Suppressor macrophage treated with lipopolysaccharide for 4 hours (primary cell): ENCODE results near the gene AGAP9.
"Not testable (repeated sequence)": the region's sequence is repeated elsewhere in the genome, so short reads cannot be mapped to it uniquely, and the experiment has no call there.

Source experiments
- DNase-seq: peaks from one replicate; pipeline ENCODE4 v3.0.0-alpha.2; 2020

The AGAP9 gene

DNA sequence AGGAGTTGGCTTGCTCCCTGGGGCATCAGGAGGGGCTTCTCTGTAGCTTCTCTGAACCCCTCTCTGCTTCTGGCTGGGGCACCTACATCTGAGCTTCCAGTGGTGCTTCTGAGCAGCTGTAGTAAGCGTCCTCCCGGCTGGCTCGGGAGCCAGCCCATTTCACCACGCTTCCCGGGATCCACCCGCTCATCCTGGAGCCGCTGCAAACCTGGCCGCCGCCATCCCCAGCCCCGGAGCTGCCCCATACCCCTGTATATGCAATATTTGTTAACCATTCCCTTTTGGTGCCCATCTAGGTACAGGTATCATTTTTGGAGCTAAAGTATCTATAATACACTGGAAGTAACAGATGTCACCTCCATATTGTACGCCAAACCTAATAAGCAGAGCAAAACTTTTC is 38.7 kb downstream of the AGAP9 start:
- DNase-seq, result not testable (repeated sequence)

DNA sequence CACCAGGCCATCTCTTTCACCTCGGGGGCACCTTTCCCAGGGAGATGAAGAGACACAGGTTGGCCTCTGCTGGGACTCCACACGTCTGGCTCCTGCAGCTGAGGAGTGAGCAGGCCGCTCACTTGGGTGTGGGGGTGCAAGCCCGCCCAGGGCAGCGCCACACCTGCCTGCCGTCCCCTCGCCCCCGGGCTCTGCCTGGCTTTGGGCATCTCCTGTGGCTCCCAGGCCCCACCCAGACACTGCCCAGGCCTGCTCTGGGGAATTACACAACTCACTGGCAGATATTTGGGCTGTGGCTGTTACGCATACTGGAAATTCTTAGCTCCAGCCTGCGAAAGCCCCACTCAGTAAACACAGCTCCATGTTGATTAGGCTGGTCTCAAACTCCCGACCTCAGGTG is 39.5 kb downstream of the AGAP9 start, which contains the start of gene ANXA8:
Gene ANXA8, minus strand, starts transcription at position 193 of the 400 bp plus-strand sequence. Its CDS starts 182 bp downstream, at position 11.
- DNase-seq, result not testable (repeated sequence)

DNA sequence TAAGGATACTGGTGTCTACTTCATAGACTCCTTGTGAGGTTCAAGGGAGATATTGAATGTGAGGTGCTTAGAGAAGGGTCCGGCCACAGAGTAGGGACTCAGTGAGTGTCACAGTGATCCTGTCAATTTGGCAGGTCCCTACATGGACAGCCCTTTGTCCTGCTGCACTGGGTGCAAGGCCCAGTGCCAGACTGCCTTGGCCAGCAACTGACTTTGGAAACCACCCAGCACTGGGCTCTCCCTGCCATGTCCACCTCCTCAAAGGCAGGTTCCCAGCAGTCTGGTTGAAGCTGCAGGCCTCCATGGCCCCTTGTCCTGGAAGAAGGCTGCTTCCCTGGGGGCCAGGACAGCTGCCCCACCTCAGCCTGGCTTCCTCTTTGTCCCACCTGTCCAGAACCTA is 41.1 kb downstream of the AGAP9 start:
- not testable (repeated sequence) for DNase-seq

DNA sequence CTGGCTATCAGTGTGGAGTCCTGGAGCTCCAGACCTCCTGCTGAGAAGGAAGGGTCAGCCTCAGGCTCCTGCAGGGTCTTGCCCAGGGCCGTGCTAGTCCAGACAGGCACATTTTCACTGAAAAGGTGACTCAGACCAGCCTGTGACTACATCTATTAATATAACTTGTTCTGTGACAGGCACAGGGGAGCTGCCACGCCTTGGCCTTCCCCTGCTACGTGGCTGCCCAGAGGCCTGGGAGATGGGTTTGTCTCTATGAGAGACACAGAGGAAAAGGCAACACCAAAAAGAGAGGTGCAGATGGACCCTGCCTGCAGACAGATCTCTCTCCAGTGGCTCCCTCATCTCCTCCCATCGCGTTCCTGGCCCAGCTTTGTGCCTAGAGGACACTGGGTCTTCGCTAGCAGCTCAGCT is 41.7 kb downstream of the AGAP9 start:
- not testable (repeated sequence) for DNase-seq

DNA sequence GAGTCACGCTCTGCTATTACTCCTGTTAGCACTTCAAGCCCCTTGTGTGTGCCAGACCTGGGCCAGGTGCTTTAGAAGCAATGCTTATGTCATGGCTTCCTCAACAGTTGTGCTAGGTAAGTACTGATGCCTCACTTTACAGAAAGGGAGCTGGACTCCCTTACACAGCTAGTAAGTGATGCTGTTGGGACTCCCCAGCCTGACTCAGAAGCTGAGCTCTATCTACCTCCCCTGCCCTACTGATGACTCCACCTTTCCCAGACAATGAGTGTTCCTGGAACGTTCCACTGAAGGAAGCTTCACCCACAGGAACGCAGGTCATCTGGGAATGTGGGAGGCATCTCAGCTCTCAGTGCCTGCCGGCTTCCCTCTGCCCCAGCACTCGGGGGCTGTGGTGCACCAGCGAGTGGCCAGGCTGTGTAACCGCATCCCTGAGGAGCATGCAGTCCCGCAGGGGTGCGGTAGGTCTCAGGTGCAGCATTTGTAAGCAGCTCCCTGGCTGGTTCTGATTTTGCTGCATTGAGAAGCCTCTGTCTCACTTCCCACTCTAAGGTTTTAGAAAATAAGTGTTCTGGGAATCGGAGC is 42.2 kb downstream of the AGAP9 start:
- DNase-seq, result not testable (repeated sequence)

DNA sequence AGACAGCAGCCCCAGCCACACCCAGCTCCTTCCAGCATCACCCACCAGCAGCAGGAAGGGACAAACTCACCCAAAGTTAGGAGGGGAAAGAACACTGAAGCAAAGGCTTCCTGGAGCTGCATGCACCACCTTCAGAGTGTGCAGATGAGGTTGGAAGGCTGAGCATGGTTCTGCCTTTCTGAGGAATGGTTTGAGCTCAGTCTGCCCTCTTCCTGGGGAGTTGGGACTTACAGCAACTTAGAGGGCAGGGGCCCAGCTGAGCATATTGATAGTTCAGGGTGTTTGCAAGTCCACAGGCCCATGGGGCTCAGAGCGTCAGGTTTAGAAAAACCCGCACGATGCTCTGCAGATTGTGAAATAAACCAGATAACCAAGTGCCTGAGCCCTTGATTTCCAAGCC is 43.3 kb downstream of the AGAP9 start:
- DNase-seq, result not testable (repeated sequence)

DNA sequence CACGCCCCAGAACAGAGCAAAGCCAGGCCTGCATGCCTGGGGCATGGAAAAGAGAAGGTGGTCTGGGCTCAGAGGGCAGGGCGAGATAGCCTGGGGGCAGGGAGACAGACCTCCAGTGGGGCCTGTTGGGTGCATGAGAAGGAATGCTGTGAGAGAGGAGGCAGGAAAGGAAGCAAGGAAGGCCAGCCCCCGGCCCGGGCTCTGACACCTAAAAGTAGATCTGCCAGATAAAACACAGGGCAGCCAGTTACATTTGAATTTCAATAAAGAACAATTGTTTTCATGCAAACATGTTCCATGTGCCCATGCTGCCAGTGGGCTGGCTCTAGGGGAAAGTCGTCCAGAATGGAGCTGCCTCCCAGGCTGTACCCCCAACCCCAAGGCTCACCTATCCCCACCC is 45.3 kb downstream of the AGAP9 start:
- DNase-seq, result not testable (repeated sequence)

DNA sequence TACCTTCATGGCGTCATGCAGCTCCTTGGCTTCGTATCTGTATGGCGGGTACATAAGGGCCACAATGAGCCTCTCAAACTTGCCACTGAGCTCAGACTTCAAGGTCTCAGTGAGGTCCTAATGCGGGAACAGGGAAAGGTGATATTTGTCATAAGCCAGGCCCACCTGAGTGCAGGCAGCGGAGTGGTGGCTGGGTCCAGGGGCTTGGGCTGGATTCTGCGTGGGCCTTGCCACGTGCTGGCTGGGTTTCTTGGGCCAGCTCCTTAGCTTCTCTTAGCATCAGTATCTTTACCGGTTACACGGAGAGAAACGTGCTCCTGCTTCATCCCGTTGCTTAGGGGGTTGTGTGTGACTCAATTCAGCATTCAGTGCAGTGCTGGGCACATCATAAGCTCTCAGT is 46.4 kb downstream of the AGAP9 start:
- not testable (repeated sequence) for DNase-seq

DNA sequence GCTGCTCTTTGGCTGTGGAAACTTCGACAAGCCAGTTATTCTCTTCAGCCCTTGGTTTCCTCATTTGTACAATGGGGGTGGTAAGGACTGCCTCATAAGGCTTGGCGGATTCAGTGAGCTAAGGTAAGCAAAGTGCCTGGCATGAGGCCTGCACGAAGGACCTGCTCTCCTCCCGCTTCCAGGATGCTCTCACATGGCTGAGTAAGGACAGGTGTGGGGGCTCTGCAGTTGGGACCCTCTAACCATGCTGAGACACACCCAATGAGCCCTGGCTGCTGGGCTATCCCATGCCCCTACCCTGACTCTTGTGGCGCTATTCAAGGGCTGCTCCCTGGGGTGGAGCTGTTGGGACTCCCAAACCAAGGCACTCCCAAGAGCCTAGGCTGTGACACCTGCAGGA is 48.3 kb downstream of the AGAP9 start:
- DNase-seq, result not testable (repeated sequence)

DNA sequence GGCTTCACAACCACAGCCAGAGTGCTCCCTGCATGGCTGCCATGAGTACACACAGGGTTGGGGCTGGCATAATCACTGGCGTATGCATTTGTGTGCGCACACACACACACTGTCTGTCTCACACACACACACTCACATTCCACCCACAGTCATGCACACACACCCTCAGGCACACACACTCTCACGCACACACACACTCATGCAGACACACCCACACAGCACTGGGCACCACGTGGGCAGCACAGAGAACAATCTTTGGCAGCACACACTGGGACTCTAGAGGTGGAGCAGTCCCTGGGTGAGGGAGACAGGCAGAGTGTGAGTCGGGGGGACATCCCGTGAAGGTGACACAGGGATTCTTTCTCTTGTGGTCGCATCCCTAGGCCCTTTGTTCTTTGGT is 49.9 kb downstream of the AGAP9 start:
- not testable (repeated sequence) for DNase-seq

DNA sequence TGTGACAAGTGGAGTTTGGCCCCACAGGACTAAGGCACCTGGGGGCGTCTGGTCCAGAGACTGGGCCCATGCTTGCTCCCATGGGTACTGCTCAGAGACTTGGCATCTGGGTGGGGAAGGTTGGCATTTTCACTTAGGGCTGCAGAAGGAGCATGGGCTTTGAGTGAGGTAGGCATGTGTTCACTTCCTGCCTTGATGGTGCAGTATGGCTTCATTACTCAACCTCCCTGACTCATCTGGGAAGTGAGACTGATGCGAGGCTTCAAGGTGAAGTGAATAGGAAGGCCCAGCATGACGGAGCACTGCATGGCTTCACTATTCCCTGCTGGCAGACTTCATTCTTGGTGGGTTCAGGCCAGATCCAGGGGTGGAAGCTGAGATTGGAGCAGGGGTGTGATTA is 50.8 kb downstream of the AGAP9 start:
- not testable (repeated sequence) for DNase-seq

DNA sequence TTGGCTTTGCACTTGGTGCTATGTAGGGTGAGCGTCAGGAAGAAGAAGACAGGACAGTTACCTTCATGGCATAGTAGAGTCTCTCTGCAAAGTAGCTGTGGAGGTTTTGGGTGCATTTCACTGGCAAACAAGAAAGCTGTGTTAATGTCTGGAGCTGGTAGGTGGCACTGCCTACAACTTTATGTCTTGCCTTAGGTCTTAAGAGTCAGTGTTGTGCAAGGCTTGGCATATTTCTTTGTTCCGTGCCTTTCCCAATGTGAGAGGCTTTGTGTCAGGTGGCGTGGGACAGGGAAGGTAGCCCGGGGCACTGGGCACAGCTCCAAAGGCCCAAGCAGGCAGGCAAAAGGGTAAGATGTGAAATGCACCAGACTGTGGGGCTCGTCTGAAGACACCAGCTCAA is 51.4 kb downstream of the AGAP9 start:
- not testable (repeated sequence) for DNase-seq

DNA sequence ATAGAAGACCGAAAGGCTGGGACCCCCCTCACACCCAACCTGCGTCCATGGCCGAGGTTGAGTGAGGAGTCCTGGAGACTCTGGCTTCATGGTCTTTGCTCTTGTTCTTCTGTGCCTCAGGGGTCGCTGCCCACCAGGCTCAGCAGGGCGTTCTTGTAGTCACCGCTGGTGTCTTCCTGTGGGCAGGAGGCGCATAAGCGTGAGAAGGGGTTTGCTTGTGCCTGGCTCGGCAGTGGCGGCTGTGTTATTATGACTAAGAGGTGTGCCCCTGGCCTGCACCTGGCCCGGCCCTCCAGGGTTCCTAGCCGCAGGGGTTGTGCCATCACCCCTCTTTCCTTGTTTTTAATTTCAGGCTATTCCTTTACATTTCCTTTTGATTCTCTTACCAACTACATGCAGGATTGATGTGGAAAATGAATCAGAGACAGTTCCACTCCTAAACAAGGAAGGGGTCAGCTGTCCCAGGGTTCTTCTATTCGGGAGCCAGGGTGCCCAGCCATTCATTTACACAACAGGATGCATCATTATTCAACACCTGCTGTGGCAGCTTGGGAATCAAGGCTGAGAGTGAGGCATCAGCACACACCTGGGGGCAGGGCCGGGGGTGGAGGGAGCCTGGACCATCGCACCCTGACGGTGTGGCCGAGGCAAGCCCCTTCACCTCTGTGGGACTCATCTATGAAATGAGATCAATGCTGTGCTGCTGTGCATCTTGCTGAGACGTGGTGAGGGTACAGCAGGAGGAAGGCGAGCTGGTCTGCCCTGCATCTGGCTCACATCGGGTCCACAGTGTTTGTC is 54.5 kb downstream of the AGAP9 start:
- not testable (repeated sequence) for DNase-seq

DNA sequence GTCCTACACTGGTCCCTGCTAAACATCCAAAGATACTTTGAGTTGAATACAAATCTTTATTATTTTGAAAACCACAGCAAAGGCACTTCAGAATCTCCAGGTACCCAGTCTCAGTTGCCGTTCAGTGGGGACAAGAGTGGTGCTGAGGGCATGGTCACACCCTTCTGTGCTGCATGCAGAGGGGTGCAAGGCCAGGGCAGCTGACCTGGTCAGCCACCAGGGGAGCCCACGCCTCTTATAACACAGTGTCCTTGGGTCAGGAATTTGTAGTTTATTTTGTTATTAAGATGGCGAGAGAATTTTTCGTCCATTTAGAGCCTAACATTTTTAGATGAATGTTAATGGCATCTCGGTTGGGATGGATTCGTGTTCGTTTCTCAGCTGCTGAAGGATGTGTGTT is 55.5 kb downstream of the AGAP9 start:
- DNase-seq, result not testable (repeated sequence)

DNA sequence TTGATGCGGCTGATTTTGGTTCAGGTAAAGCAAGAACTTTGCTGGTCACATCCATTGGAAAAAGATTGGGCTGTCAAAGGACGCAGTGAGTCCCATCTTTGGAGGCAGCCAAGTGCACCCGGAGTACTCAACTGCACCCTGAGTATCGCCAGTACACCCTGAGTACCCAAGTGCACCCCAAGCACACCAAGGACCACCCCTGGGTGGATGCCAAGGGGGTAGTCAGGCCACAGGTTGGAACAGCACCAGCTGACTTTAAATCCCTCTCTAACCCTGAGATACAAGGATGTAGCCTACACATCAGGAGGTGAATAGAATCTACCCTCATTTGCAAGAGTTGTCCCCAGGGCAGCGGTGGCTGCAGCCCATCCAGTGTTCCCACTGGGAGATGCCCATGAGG is 56.0 kb downstream of the AGAP9 start:
- not testable (repeated sequence) for DNase-seq

DNA sequence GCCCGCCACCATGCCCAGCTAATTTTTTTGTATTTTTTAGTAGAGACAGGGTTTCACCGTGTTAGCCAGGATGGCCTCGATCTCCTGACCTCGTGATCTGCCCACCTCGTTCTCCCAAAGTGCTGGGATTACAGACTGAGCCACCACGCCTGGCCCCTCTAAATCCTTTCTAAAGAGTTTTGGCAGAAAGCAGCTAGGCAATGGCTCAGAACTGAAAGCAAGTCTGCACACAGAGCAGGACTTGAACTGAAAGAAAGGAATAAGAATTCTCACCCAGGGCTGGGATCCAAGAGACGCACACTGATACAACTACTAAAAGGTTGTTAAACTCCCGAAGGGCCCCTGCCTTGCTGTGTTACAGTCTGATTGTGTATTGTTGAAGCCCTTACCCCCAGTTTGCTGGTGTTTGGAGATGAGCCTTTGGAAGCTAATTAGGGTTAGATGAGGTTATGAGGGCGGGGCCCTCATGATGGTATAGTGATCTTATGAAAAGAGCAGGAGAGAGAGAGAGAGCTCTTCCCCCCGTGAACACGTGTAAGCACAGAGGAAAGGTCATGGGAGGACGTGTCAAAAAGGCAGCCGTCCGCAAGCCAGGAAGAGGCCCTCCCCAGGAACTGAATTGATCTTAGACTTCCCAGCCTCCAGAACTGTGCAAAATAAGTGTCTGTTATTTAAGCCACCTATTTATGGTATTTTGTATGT is 58.1 kb downstream of the AGAP9 start:
- DNase-seq, result not testable (repeated sequence)

DNA sequence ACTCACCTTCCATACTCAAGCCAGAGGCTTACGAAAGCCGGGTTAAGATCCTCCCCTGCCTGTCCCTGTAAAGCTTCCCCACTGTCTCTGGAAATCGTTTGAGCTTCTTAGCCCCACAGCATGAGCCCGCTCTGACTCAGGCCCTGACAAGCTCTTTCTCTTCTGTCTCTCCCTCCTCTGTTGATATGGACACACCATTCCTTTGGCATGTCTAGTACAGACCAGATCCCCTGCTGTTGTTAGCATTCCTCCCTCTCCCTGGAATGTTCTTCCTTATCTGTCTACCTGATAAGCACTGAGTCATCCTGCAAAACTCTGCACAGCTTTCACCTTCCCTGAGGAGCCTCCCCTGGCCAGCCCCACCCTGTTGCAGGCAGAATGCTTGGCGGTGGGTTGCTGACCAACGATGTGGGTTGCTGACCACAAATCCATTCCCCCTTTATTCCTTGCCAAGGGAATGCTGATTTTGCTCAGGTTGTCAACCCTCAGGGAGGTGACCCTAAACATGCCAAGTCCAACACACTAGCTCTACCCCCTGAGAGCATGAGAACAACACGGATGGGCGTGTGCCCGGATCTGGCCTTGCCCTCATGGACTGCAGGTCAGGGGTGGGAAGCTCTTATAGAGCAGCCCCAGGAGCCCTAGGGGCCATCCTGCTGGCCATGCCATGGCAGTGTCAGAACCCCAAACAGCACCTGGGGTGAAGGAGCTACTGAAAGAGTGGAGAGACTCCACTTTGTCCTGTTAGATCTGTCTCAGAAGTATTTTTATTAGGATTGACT is 60.7 kb downstream of the AGAP9 start:
- DNase-seq, result not testable (repeated sequence)

DNA sequence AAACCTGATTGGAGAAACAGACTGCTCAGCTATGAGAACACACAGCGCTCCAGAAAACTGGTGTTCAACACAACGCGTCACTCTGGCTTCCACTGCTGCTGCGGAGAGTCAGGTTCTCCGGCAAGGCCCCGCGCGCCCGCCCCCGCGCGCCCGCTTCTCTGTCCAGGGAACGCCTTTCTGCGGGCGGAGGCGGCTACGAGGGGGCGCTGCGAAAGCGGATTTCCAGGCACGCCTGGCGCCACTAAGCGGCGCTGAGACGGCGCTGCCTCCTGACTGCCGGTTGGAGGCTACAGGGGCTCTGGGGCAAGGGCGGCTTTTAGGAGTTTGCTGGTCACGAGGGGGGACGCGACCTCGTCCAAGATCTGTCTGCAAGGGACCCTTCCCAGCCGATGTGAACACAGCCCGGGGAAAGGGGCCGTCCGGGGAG is 62.2 kb downstream of the AGAP9 start:
- DNase-seq, result peak; percentile 41

DNA sequence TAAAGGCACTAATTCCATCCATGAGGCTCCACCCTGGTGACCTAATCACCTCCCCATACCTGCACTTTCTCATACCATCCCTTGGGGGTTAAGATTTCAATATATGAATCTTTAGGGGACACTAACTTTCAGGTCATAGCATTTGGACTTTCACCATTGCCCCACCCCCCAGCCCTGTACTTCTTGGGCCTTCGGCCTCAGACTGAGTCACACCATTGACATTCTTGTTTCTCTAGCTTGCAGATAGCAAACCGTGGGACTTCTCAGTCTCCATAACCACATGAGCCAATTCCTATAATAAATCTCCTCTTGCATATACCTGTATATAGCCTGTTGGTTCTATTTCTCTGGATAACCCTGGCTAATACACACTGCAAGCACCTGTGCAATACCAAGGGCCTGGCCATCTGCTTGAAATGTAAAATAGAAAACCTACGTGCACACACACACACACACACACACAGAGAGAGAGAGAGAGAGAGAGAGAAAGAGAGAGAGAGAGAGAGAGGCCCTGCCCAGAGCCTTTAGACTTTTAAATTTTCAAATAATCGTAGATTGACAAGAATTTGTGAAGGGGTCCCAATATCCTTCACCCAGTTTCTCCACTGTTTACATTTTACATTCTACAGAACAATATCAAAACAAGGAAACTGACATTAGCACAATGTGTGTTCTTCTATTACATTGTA is 64.8 kb downstream of the AGAP9 start:
- no peak for DNase-seq

DNA sequence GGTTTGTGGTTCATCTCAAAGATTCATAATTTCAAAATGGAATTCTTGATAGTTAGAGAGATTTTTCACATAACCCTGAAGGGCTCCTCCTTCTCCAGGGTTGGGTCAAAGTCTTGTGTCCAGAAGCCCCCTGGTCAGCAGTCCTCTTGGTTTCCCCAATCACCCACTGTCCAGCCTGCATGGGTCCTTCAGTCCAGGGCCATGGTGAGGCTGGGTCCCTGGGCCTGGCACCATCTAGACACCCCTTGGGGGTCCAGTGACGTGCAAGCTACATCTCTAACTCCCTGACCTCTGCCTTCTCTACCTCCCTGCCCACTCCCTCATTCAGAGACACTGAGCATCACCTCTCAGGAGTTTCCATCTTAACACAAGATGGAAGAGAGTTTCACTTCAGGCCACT is 65.6 kb downstream of the AGAP9 start:
- no peak for DNase-seq

DNA sequence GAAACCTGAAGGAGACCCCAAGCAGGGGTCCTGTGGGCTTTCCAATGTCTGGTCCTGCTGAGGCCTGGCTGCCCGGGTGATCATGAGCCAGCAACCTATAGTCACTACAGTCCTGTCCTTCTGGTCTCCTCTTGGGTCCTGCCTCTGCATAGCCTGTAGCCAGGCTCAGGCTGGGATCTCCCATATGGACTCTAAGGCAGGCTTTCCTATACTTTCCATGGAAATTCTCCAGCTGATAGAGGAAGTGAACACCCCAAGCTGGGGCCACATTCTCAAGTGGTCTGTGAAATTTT is 66.0 kb downstream of the AGAP9 start:
- DNase-seq, result no peak

DNA sequence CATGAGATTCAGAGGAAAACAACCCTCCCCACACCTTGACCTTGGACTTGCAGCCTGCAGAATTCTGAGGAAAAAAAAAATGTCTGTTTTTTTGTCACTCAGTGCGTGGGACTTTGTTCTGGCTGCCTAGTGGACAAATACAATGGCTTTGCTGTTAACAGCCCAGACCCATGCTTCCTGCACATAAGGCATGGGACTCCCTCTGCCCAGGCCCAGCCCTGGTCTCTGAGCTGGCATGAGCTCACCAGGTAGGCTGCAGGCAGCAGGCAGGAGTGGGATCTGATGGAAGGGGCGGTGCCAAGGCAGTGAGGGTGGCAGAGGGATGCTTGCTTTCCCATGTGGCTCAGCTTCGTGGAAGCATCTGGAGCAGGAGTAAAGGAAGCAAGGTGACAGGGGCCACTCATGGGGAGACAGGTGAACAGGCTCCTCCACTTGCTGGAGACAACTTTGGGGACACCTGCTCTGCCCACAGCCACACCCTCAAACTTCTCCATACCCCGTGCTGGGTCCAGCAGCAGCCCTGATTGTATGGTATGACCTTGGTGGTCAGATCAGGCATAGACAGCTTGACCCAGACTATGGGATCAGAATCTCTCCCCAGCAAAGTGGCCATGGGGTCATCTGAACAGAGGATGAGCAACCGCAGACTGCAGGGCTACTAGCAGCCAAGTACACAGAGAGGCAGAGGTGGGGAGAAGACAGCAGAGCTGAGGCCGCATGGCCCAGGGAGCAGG is 66.5 kb downstream of the AGAP9 start:
- no peak for DNase-seq
